GM21367 (cell line): ENCODE results near the gene EMX2.

Experiments
- ATAC-seq: cut with Tn5 transposase; IDR thresholded peaks from one replicate; pipeline ENCODE4 v1.9.1; 2021; ENCODE audit not compliant: unreplicated experiment

The EMX2 gene

GRCh38 chr10:117543225-117544003, 868 bp downstream of the EMX2 start:
- no peak for ATAC-seq

GRCh38 chr10:117544004-117544701, 1.6 kb downstream of the EMX2 start:
- ATAC-seq, result no peak

- ATAC-seq, result no peak
Measured at GRCh38 chr10:117544711-117545140, 2.2 kb downstream of the EMX2 start.

DNA sequence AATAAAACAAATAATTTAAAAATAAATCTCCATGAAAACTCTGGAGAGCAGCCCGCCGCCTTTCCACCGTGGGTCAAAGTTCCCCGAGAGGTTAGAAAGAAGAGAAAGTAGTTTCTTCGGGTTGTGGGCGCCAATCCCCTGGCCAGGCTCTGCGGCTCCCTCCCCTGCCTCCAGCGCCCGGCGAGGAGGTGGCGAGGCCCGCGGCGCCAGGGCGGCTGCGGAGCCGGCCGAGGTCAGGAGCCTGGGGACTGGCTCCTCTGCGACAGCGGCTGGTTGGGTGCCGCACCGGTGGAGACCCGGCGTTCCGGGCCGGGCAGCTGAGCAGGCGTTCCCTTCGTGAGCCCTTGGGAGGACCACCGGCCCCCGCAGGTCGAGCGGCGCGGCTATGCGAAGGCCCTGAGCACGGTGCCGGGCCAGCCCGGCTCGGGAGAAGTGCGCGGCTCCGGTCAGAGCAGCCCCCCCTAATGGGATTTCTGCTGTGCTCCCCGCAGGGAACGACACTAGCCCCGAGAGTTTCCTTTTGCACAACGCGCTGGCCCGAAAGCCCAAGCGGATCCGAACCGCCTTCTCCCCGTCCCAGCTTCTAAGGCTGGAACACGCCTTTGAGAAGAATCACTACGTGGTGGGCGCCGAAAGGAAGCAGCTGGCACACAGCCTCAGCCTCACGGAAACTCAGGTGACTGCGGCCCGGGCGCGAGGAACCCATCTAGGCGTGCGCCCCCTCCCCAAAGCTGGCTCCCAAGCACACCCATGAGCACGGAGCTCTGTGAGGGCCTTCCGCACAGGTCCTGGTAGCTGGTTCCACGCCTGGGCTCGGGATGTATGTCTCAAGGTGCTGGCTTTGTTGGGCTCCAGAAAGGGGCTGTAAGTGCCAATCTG, 2.8 kb downstream of the EMX2 start:
- ATAC-seq, result no peak

DNA sequence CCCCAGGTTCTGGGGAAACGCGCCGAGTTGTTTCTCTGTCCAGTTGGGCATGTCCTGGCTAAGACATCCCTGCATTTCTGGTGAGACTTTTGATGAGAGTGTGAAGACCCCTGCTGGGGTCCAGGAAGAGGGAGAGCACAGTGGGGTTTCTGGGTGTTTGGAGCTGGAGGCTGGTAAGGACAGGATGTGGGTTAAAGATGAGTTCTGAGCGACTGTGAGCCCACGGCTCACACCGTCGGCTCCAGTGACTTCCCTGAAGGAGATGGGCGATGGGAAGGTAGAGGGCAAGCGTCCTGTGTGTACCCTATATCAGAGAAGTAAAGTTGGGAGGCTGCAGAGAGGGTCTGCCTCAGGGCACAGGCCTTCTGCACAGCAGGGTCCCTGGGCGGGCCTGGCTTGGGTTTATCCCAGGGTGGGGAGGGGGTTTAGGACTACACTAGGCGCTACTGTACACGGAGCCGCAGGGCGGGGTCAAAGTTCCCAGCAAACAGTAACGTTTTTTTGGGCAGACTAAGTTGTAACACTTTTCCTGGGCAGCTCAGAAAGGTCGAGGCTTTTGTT, 3.6 kb downstream of the EMX2 start:
- no peak for ATAC-seq

DNA sequence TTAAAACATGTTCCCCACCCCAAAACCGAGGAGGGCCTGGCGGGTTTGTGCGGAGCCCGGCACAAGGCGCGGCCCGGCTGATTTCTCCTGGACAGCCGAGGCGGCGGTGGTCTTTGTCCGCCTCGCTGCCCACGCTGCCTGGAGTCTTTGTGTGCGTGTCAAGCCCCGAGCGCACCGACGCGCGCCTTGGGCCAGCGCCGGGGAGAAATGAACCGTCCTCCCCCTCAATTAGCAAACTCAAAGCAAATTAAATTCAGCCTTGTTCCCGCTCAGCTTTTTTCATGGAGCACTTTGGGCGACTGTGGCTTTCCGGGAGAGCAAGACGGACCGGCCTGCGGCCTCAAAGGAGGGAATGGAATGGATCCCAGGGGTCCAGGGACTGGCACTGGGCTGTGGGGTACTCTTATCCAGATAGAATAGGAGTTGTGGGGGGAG, 4.1 kb downstream of the EMX2 start:
- no peak for ATAC-seq

DNA sequence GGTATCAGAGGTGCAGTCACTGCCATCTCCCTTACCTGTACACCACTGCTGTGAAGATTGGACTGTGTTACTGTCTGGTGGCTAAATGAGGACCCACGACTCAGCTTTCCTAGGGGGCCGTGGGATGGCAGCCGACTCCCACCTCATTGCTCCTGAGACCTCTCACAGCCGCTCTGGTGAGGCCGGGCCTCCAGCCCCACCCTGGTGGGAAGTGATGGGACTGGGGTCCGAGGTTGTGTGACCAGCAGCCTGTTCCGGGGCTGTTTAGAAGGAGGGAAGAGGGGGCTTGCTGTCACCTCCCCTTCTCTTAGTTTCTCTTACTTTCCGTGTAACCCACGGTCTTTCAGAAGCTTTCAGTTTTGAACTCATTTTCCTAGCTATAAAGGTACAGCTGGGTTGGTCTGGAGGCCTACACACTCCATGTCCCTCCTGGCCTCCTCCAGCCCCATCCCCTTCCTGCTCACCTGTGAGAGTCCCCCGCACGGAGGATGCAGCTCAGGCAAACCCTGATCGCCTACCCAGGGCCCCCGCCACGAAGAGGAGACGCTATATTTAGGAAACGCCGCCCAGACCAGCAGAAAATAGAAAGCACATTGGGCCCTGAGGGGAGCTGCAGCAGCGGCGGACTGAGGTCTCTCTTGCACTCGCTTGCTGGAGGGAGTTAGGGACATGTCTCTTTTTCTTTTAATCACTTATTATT, 4.6 kb downstream of the EMX2 start:
- no peak for ATAC-seq

- ATAC-seq, result no peak
Measured at GRCh38 chr10:117547716-117548668, 5.4 kb downstream of the EMX2 start.

DNA sequence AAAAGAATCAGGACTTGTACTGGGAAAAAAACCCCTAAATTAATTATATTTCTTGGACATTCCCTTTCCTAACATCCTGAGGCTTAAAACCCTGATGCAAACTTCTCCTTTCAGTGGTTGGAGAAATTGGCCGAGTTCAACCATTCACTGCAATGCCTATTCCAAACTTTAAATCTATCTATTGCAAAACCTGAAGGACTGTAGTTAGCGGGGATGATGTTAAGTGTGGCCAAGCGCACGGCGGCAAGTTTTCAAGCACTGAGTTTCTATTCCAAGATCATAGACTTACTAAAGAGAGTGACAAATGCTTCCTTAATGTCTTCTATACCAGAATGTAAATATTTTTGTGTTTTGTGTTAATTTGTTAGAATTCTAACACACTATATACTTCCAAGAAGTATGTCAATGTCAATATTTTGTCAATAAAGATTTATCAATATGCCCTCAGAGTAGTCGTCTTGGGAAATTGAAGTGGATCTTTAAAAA, 6.6 kb downstream of the EMX2 start:
- no peak for ATAC-seq

- ATAC-seq, result no peak
Measured at GRCh38 chr10:117550076-117550475, 7.5 kb downstream of the EMX2 start.

GRCh38 chr10:117550599-117551329, 8.2 kb downstream of the EMX2 start:
- ATAC-seq, result no peak

GRCh38 chr10:117551330-117552155, 9.0 kb downstream of the EMX2 start:
- no peak for ATAC-seq

GRCh38 chr10:117552156-117552631, 9.6 kb downstream of the EMX2 start:
- no peak for ATAC-seq

DNA sequence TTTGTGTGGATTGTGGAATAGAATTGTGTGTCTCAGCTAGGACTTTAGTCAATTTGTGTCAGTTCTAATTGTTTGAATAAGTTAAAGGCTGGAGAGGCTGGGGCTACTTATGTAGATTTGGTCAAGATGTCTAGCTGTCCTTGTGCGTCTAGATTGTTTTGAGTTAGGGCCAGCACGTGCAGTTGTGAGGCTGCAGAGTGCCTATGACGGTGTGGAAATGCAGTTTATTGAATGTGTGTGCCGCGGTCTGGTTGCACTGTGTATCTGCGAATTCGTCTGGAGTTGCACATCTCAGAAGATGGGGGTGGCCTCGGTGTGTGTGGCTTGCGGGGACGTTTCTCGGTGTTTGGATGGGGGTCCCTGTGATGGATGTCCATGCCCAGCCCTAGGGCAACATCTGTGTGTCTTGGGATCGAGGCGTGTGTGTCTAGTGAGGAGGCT, 10.2 kb downstream of the EMX2 start:
- no peak for ATAC-seq

- no peak for ATAC-seq
Measured at GRCh38 chr10:117553142-117553814, 10.7 kb downstream of the EMX2 start.

DNA sequence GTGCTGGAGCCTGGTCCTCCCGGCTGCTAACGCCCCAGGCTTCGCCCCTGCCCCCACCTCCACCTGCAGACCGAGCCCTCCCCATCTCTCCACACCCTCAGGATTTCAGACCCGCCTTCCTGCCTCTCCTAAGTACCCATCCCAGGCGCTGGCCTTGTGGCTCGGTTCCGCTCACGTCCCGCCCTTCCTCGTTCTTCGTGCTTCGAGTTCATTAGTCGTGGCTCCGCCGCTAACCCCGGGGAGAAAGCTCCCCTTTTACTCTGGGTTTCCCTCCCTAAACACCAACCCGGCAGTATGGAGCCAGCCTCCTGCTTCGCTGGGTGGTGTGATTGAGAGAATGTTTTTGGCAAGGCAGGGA, 11.2 kb downstream of the EMX2 start:
- no peak for ATAC-seq

- no peak for ATAC-seq
Measured at GRCh38 chr10:117554241-117554814, 11.8 kb downstream of the EMX2 start.
